Medulla oblongata (tissue), 1 donor: ENCODE measurements around the gene CD48.

Experiments
- DNase-seq: peaks from one replicate; pipeline ENCODE4 v3.0.0-alpha.2; 2015; ENCODE audit errors: extremely low spot score

The CD48 gene

GRCh38 chr1:160676869-160677597, 34.6 kb downstream of the CD48 start:
- DNase-seq, result no peak

- DNase-seq, result peak; percentile 72
Observed at GRCh38 chr1:160675641-160676410, 35.8 kb downstream of the CD48 start.

GRCh38 chr1:160674415-160674814, 37.2 kb downstream of the CD48 start:
- DNase-seq, result no peak

GRCh38 chr1:160672789-160673695, 38.6 kb downstream of the CD48 start:
- DNase-seq, result no peak

- no peak for DNase-seq
Observed at GRCh38 chr1:160671603-160672517, 39.8 kb downstream of the CD48 start.

- DNase-seq, result no peak
Observed at GRCh38 chr1:160670701-160671100, 40.9 kb downstream of the CD48 start.

GRCh38 chr1:160669802-160670201, 41.8 kb downstream of the CD48 start:
- DNase-seq, result no peak

- DNase-seq, result no peak
Observed at GRCh38 chr1:160669276-160669675, 42.3 kb downstream of the CD48 start.

- no peak for DNase-seq
Observed at GRCh38 chr1:160667896-160668295, 43.7 kb downstream of the CD48 start.

GRCh38 chr1:160666079-160666442, 45.6 kb downstream of the CD48 start:
- no peak for DNase-seq

- DNase-seq, result peak; percentile 12
Observed at GRCh38 chr1:160665330-160666078, 46.1 kb downstream of the CD48 start.

- no peak for DNase-seq
Observed at GRCh38 chr1:160664573-160665051, 47.0 kb downstream of the CD48 start.

- no peak for DNase-seq
Observed at GRCh38 chr1:160662910-160663309, 48.7 kb downstream of the CD48 start.

GRCh38 chr1:160659566-160659965, 52.1 kb downstream of the CD48 start:
- no peak for DNase-seq

GRCh38 chr1:160658814-160659193, 52.8 kb downstream of the CD48 start:
- no peak for DNase-seq

- DNase-seq, result no peak
Observed at GRCh38 chr1:160658162-160658813, 53.3 kb downstream of the CD48 start.

GRCh38 chr1:160657250-160657781, 54.3 kb downstream of the CD48 start:
- DNase-seq, result no peak

- no peak for DNase-seq
Observed at GRCh38 chr1:160656737-160657136, 54.9 kb downstream of the CD48 start.

- DNase-seq, result no peak
Observed at GRCh38 chr1:160653620-160654016, 58.0 kb downstream of the CD48 start.
